Activated gamma-delta T cell (primary cell): ENCODE results near the gene NTM.

Experiments used
- DNase-seq: peaks from one replicate; lab custom pipeline; 2025; lab: John Stamatoyannopoulos, UW

NTM gene

GRCh38 chr11:131864228-131864627, 493.8 kb downstream of the NTM start:
- DNase-seq: no peak

DNA sequence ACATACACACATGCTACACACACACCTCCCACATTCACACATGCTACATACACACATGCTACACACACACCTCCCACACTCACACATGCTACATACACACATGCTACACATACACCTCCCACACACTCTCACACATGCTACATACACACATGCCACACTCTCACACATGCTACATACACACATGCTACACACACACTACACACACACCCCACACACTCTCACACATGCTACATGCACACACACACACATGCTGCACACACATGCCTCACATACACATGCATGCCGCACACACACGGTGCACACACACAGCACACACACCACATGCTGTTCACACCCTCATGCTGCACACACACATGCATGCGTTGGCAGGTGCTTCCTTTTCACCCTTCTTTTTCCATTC, 495.4 kb downstream of the NTM start:
- no peak for DNase-seq

DNA sequence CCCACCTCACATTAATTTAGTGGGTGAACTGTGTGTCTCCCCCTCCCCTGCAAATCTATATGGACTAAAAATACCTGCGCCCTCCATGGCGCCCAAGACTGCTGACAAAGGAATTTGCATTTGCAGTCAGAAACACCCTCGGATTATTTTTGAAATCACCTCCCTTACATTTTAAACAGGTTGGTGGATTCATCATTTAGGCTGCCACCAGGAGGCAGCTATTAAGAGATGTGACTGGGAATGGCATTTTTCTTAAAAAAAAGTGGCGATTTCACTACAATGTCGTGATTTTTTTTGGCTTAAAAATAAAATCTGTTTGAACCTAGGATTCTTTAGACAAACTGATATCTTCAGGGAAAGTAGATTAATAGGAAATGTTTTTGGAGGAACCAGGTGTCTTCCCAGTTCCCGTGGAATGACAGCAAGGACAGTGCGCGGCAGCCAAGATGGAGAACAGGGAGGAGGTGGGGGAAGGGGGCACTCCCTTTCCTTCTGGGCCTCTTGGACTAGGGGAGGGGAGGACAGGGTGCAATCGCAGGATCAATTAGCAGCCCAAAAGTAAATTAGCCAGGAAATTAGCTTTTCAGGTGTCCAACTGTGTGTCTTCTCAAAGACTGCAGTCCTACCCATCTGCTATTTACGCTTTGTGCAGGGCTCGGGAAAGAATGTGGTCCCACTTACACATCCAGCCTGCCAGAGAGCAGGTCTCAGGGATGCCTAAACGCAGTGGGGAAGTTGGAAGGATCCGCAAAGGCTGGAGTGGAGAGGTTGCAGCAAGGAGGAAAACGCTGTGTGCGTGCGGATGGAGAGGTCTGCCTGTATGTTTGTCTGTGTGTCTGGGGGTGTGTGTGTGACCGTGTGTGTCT, 496.4 kb downstream of the NTM start:
- no peak for DNase-seq

- no peak for DNase-seq
Observed at GRCh38 chr11:131867457-131868257, 497.2 kb downstream of the NTM start.

DNA sequence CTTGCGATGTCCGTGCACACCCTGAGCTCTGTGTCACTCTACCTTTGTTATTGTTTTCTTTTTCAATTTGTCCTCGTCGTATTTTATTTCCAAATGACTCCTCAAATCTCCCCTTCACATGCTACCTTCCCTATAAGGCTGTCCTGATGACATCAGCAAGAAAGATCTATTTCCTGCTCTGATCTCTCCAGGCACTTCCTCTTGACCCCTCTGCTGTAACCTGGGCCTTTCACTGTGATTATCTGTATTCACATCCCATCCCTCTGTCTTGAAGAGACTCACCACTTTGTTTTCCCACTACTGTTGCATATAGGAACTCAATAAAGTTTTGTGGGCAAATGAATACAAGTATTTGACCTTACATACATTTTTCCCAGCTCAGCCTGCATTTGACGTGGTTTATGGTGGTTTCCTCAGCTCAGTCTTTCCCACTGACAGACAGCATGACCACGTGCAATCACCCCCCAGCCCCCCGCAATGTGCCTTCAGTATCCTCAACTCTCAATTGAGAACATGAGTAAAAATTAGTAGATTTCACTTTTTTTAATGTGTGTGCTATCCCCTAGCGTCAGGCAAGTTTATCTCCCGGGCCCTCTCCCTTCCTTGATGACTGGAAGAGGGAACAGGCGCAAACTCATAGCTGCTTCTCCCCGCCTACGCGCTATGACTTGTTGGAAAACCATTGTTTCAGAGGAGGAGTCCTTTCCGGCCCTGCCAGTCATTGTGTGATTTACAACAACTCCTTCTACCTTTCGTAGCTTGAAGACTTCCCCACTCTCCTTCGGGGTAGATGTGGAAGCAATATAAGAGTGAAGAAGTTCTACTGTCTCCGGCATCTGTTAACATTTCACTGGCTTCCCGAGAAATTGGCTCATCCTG, 498.5 kb downstream of the NTM start:
- no peak for DNase-seq

DNA sequence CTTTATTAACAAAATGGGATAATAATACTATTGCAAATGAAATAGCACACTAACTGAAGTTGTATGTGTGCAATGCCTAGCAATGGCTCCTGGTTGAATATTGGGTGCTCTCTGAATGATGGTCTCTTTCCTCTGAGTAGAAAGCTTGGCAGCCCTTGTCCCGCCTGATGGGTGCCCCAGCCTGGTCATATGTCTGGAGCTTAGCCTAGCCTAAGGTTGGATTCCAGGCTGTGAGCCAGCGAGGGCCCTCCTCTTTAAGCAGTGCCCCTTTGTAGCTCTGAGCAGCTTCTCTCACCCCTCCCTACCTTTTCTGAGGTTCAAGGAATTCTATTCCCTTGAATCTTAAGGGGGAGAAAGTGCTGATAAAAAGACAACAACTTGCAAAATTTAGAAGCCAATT, 499.9 kb downstream of the NTM start:
- DNase-seq: no peak

DNA sequence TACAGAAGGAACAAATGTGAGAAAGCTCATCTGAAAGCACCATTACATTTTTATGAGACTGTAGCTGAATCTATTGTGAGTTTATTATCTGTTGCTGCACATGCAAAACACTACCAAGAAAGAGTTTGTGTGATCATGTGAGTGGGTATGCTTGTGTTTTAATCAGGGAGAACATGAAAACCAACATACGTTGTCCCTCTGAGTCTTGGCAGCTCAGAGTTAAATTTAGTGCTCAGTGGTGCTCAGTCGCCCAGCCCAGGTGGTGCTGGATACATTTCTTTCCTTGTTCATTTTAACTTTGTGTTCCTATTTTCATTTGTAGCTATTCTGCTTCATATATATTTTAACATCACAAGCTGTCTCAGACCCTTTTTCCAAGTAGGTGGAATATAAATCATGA, 500.6 kb downstream of the NTM start:
- no peak for DNase-seq

- DNase-seq: no peak
Observed at GRCh38 chr11:131874070-131874469, 503.7 kb downstream of the NTM start.

DNA sequence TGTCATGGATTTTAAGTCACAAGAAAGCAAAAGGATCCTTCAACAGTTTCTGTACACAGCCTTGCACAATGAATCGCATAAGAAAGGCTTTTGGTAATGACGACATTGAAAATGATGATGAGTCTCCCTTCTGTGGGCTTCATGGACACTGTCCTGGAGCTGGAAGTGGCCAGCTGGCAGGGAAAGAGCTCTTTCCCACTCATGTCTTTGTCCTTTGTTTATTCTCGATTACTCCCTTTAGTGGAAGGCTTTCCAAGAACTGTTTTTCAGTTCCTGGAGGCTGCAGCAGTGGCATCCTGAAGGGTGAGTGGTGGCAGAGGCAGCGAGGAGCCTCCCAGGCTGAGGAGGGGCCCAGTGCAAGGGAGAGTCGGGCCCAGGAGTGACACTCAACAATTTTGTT, 505.2 kb downstream of the NTM start:
- no peak for DNase-seq

- DNase-seq: no peak
Observed at GRCh38 chr11:131877246-131877942, 507.0 kb downstream of the NTM start.

DNA sequence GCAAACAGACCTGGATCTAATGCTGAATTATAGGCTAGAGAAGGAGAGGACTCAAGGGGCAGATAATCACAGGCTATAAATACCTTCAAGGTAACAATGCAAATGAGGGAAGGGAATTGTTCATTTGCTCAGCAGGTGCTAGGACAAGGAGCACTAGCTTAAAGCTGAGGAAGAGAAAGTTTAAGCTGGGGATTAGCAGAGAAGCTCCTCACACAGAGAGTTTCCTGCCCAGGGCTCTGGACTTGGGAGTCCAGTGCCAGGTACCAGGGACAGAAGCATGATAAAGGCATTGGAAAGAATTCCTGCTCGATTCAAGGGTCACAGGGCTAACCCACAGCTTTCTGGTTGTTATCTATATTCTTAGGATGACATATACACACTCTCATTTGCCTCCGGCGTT, 509.9 kb downstream of the NTM start:
- DNase-seq: no peak

DNA sequence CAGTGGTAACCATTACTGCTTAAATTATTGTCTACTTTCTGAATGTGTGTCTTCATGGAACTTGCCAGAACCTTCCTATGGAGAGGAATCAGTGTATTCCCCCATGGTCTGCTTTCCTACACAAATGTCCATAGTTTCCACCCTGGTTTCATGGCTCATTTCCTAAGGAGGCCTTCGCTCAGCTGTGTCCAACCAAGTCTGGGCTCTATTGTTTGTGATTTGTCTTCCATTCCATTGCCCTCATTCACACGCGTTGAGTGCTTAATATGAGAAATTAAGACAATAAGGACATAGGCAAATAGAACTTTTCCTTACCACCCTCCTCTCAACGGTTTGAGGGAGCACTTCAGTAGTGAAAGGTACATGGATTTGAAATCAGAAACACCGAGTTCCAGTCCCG, 510.6 kb downstream of the NTM start:
- DNase-seq: no peak

DNA sequence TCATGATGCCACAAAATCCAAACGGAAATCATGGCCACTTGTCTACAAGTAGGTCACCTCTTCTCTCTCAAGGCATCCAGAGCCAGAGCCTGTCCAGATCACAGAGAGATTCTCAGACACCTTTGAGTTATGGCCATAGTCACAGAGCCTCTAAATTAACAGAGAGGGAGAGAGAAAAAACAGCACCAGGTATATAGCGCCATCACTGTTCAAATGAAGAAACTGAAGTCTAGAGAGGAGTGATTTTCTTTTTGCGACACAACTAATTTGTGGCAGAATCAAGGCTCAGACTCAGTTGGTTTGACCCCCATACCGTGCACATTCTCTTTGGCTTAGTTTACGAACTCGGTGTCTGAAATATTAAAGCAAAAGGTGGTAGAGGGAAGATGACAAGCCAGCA, 512.9 kb downstream of the NTM start:
- no peak for DNase-seq

GRCh38 chr11:131884461-131885073, 514.2 kb downstream of the NTM start:
- no peak for DNase-seq

GRCh38 chr11:131885431-131885830, 515.0 kb downstream of the NTM start:
- no peak for DNase-seq

DNA sequence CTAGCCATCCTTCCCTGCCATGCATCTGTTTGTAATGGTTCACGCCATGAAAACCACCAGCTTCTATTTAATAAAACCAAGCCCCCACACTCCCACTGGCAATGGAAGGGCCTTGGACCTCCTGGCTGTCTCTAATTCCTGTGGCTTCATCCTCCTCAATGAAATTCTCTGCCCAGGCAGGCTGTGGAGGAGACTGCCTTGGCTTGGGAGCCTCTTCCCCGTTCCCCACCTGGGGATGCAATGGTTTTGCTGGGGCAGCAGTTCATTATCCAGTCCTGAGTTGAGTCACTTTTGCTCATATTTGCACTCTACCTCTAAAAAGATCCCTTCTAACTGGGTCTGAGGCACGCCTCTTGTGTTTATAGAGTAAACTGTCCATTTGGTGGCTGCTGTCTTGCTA, 515.8 kb downstream of the NTM start:
- DNase-seq: no peak

- no peak for DNase-seq
Observed at GRCh38 chr11:131888230-131888855, 517.9 kb downstream of the NTM start.

DNA sequence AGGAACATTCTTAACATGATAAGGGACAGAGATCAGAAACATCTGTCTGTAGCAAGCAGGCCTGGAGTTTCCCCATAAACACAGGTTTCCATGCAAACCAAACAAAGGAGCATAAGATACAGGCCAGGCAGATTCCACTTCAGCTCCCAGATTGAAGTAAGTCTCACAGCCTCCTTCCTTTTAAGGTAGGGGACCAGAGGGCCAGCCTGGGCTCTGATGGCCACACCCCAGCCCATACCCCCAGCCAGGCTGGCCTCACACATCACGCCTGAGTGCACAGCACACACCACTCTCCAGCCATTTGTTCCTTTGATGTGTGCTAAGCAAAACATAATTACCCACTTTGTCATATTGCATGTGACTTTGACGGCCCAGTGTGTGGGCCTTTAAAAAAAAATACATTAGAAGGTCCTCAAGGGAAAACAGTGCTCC, 518.7 kb downstream of the NTM start:
- no peak for DNase-seq

- no peak for DNase-seq
Observed at GRCh38 chr11:131889760-131890581, 519.6 kb downstream of the NTM start.
